ENCODE measurements around the gene AIFM3.

- TF ChIP-seq CTCF (IDR thresholded peaks at IDR 0.05; ENCODE audit: low read depth, low read length, poor library complexity, severe bottlenecking) (no peak), EZH2phosphoT487 (IDR thresholded peaks at IDR 0.05; ENCODE audit: borderline replicate concordance, low read length) (no peak)
These were observed 21.7 kb downstream of the AIFM3 start for GRCh38 chr22:20988573-20989322.
